HepG2 (cell line): Measurements from ENCODE around the gene SURF1. TPM values are rescaled to one million over a fixed set of nuclear protein-coding genes. Genes with fewer than 3 reads are reported as not detected.

Experiments
- KAT2B ChIP-seq: fragments of 150-350 bp; IDR thresholded peaks from 2 replicates; pipeline ENCODE4 v1.6.1; 2014; ENCODE audit warnings: low read depth, low read length, borderline replicate concordance
- MXI1 ChIP-seq: IDR thresholded peaks from 3 replicates; pipeline ENCODE4 v1.6.1; 2012; ENCODE audit warnings: low read depth, low read length, inconsistent platforms, borderline replicate concordance
- PHB2 ChIP-seq: fragments of 450-650 bp; IDR thresholded peaks from 2 replicates; pipeline ENCODE4 v1.6.1; 2018; ENCODE audit not compliant: partially characterized antibody
- SAP130 ChIP-seq: IDR thresholded peaks from 2 replicates; pipeline ENCODE4 v1.6.1; 2016; ENCODE audit warnings: low read depth
- ZFP90 ChIP-seq: sonication (generic); formaldehyde crosslinking; IDR thresholded peaks from 2 replicates; pipeline ENCODE4 v1.8.0; 2022; ENCODE audit warnings: missing genetic modification reagents, mild to moderate bottlenecking, inconsistent platforms, borderline replicate concordance
- ZNF280D ChIP-seq: sonication (generic); formaldehyde crosslinking; IDR thresholded peaks from 2 replicates; pipeline ENCODE4 v1.5.1; 2020; ENCODE audit warnings: mild to moderate bottlenecking, missing genetic modification reagents
- ZNF44 ChIP-seq: sonication (generic); formaldehyde crosslinking; IDR thresholded peaks from 2 replicates; pipeline ENCODE4 v1.5.1; 2020; ENCODE audit warnings: mild to moderate bottlenecking, missing genetic modification reagents
- ZNF703 ChIP-seq: sonication (generic); formaldehyde crosslinking; IDR thresholded peaks from 2 replicates; pipeline ENCODE4 v1.5.1; 2020; ENCODE audit warnings: missing genetic modification reagents, mild to moderate bottlenecking, moderate library complexity, borderline replicate concordance
- ZNF737 ChIP-seq: sonication (generic); formaldehyde crosslinking; IDR thresholded peaks from 2 replicates; pipeline ENCODE4 v1.5.0; 2020; ENCODE audit warnings: missing genetic modification reagents, mild to moderate bottlenecking, borderline replicate concordance
- ZNF768 ChIP-seq: sonication (generic); formaldehyde crosslinking; IDR thresholded peaks from 2 replicates; pipeline ENCODE4 v1.4.0; 2020; ENCODE audit warnings: missing genetic modification reagents
- ZNF770 ChIP-seq: sonication (generic); formaldehyde crosslinking; IDR thresholded peaks from 2 replicates; pipeline ENCODE4 v1.5.0; 2020; ENCODE audit warnings: mild to moderate bottlenecking, missing genetic modification reagents
- ZNF772 ChIP-seq: sonication (generic); formaldehyde crosslinking; IDR thresholded peaks from 2 replicates; pipeline ENCODE4 v1.5.0; 2020; ENCODE audit warnings: mild to moderate bottlenecking, missing genetic modification reagents
- ZNF776 ChIP-seq: sonication (generic); formaldehyde crosslinking; IDR thresholded peaks from 2 replicates; pipeline ENCODE4 v1.4.0; 2020; ENCODE audit warnings: mild to moderate bottlenecking, missing genetic modification reagents
- polyA plus RNA-seq, 8 experiments: library from polyadenylated mRNA; depleted of rRNA in 3 of 8; stranded (reverse) in 7 of 8; unstranded in 1 of 8; fragments of >200 nt; fragmentation: Illumina TruSeq in 4 of 8; extraction: Trizol in 4 of 8; gene quantifications; 2 replicates each; pipeline versions ENCODE4 v1.2.1 to v1.2.3, GENCODE V29; 2011 to 2016; ENCODE audit warnings: low read depth in 4 of 8, missing spikeins in 1 of 8, mixed read lengths in 1 of 8; ENCODE audit not compliant: insufficient read depth in 1 of 8
- total RNA-seq, 5 experiments: library from RNA; depleted of rRNA; stranded (reverse); fragments of >200 nt; fragmentation: Illumina TruSeq; extraction: Trizol; gene quantifications; 2 replicates each; pipeline ENCODE4 v1.2.3, GENCODE V29; 2016; ENCODE audit warnings: low read depth in 1 of 5
- TF ChIP-seq, protein P1 (sequence below): sonication (generic); formaldehyde crosslinking; IDR thresholded peaks from 2 replicates; pipeline ENCODE4 v1.9.0; 2022; ENCODE audit warnings: low read depth, missing genetic modification reagents
- TF ChIP-seq, protein P2 (sequence below): sonication (generic); formaldehyde crosslinking; IDR thresholded peaks from 2 replicates; pipeline ENCODE4 v1.5.0; 2020; ENCODE audit warnings: mild to moderate bottlenecking, missing genetic modification reagents, borderline replicate concordance
- TF ChIP-seq, protein P3 (sequence below): sonication (generic); formaldehyde crosslinking; IDR thresholded peaks from 2 replicates; pipeline ENCODE4 v1.5.0; 2020; ENCODE audit warnings: missing genetic modification reagents
- TF ChIP-seq, protein P4 (sequence below): sonication (generic); formaldehyde crosslinking; IDR thresholded peaks from 2 replicates; pipeline ENCODE4 v1.4.0; 2020; ENCODE audit warnings: mild to moderate bottlenecking, missing genetic modification reagents

The SURF1 gene
- total and polyA plus RNA-seq, 2 of the 13 experiments (the other 11 are each of a cell fraction or from before 2014, with no cell fraction given): 17.8 to 40.7 TPM

DNA sequence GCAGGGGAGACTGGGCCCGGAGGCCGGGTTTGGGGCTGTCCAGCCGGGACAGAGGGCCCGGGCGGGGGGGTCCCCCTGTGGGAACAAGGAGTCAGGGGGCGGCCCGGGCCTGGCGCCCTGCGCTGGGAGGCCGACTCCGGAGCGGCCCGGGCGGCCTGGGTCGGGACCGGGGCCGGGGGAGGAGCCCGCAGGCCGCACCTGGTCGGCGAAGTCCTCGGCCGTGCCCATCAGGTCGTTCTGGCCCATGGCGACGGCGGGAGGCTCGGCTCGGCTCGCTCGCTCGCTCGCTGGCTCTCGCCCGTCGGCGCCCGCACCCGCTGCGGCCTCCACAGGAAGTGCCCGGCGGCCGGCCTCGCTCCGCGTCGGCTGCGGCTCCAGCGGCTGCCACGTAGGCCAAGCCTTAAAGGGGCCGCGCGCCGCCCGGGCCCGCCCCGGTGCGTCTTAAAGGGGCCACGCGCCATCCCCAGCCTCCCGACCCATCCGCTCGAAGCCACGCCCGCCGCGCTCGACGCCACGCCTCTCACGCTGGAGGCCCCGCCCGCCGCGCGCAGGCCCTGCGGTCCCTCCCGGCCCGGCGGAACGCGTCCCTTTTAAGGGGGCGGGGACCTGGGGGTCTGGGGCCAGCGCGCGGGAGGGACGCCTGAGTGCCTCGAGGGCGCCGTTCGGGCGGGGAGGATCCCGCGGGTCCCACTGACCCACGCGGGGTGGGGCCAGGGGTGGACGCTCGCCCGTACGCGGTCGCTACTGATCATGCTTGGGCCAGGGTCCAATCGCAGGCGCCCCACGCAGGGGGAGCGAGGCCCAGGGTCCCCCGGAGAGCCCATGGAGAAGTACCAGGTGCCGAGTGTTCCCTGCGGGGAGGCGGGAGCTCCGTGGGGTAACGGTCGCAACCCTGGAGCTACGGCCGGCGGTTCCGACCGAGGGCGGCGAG, 19.7 kb upstream of the SURF1 start, which contains the start of the genes STKLD1 and SURF4 (continued):
- TF ChIP-seq ZNF770 (CRISPR knock-in tag): peak; percentile 98
- TF ChIP-seq ZNF776 (CRISPR knock-in tag): peak; percentile 55; the same call in 1 of the 2 replicates
- TF ChIP-seq, protein P1, sequence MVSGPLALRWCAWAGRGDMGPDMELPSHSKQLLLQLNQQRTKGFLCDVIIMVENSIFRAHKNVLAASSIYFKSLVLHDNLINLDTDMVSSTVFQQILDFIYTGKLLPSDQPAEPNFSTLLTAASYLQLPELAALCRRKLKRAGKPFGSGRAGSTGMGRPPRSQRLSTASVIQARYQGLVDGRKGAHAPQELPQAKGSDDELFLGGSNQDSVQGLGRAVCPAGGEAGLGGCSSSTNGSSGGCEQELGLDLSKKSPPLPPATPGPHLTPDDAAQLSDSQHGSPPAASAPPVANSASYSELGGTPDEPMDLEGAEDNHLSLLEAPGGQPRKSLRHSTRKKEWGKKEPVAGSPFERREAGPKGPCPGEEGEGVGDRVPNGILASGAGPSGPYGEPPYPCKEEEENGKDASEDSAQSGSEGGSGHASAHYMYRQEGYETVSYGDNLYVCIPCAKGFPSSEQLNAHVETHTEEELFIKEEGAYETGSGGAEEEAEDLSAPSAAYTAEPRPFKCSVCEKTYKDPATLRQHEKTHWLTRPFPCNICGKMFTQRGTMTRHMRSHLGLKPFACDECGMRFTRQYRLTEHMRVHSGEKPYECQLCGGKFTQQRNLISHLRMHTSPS (CRISPR knock-in tag): no peak; the same call in 1 of the 2 replicates
- TF ChIP-seq, protein P2, sequence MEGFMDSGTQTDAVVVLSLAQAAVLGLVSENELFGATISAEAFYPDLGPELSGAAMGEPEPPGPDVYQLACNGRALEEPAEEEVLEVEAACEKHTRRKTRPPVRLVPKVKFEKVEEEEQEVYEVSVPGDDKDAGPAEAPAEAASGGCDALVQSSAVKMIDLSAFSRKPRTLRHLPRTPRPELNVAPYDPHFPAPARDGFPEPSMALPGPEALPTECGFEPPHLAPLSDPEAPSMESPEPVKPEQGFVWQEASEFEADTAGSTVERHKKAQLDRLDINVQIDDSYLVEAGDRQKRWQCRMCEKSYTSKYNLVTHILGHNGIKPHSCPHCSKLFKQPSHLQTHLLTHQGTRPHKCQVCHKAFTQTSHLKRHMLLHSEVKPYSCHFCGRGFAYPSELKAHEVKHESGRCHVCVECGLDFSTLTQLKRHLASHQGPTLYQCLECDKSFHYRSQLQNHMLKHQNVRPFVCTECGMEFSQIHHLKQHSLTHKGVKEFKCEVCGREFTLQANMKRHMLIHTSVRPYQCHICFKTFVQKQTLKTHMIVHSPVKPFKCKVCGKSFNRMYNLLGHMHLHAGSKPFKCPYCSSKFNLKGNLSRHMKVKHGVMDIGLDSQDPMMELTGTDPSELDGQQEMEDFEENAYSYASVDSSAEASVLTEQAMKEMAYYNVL (CRISPR knock-in tag): no peak; the same call in 1 of the 2 replicates
- TF ChIP-seq PHB2: no peak
- TF ChIP-seq ZFP90 (CRISPR knock-in tag): no peak
- TF ChIP-seq SAP130 (CRISPR knock-in tag): peak; percentile 82
- peak; percentile 15; the same call in 1 of the 2 replicates for TF ChIP-seq ZNF768 (CRISPR knock-in tag)
- TF ChIP-seq ZNF772 (CRISPR knock-in tag): peak; percentile 16; the same call in 1 of the 2 replicates
- TF ChIP-seq MXI1: peak; percentile 80; the same call in 1 of the 3 replicates
- no peak for TF ChIP-seq ZNF44 (CRISPR knock-in tag)
- TF ChIP-seq ZNF703 (CRISPR knock-in tag): no peak
- TF ChIP-seq KAT2B: no peak
- TF ChIP-seq, protein P3, sequence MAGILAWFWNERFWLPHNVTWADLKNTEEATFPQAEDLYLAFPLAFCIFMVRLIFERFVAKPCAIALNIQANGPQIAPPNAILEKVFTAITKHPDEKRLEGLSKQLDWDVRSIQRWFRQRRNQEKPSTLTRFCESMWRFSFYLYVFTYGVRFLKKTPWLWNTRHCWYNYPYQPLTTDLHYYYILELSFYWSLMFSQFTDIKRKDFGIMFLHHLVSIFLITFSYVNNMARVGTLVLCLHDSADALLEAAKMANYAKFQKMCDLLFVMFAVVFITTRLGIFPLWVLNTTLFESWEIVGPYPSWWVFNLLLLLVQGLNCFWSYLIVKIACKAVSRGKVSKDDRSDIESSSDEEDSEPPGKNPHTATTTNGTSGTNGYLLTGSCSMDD (CRISPR knock-in tag): no peak
- no peak for TF ChIP-seq ZNF280D (CRISPR knock-in tag)
- TF ChIP-seq, protein P4, sequence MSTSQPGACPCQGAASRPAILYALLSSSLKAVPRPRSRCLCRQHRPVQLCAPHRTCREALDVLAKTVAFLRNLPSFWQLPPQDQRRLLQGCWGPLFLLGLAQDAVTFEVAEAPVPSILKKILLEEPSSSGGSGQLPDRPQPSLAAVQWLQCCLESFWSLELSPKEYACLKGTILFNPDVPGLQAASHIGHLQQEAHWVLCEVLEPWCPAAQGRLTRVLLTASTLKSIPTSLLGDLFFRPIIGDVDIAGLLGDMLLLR (CRISPR knock-in tag): 0 out of 2 replicates have a peak, but pooled peaks have one; percentile 18
- no peak for TF ChIP-seq ZNF737
